ENCODE data around the gene SKAP1. TPM values are rescaled to one million over a fixed set of nuclear protein-coding genes. Genes with fewer than 3 reads are reported as not detected.

SKAP1 gene
- total and polyA plus RNA-seq, 7 donors, result 0.09 to 1.0 (median 0.42) TPM; not detected in 2

- intact Hi-C loops (cut with DNase I), result no loop called here
- Histone ChIP-seq H3K9me3 (no peaks in the 10 kb centered on the region), H3K36me3 (ENCODE audit: insufficient read depth in 1 of 2, low read depth in 1 of 2) (no peaks in the 10 kb centered on the region), H3K4me1 (no peaks in the 10 kb centered on the region), H3K27ac (no peak overlapping the region), H3K4me3 (no peak overlapping the region), H3K27me3 (ENCODE audit: insufficient read depth in 3 of 3, low read length in 2 of 3) (peaks cover 0 to 3% (median 2%) of the 10 kb centered on the region in 3 donors)
- no peak for TF ChIP-seq CTCF (IDR thresholded peaks at IDR 0.05)
- no peak for ATAC-seq
- DNase-seq, result no peak
- WGBS, 3 donors, result 91 to 95% (median 91%) methylated on average over 5 of the region's 5 CpGs
These were observed 267.6 kb downstream of the SKAP1 start for GRCh38 chr17:48162306-48162934.

- Histone ChIP-seq H3K27ac (no peak overlapping the region), H3K27me3 (ENCODE audit: insufficient read depth in 3 of 3, low read length in 2 of 3) (peaks cover 0 to 3% (median 2%) of the 10 kb centered on the region in 3 donors), H3K9me3 (no peaks in the 10 kb centered on the region), H3K36me3 (ENCODE audit: insufficient read depth in 1 of 2, low read depth in 1 of 2) (no peaks in the 10 kb centered on the region), H3K4me3 (no peak overlapping the region), H3K4me1 (no peaks in the 10 kb centered on the region)
- ATAC-seq, result no peak
- TF ChIP-seq CTCF (IDR thresholded peaks at IDR 0.05), result no peak
- DNase-seq, result no peak
- intact Hi-C loops (cut with DNase I), result no loop called here
- 87 to 94% (median 92%) methylated on average over 4 of the region's 4 CpGs for WGBS, 3 donors
These were observed 268.7 kb downstream of the SKAP1 start for GRCh38 chr17:48161127-48161905.

GRCh38 chr17:48160177-48161081, 269.6 kb downstream of the SKAP1 start:
- ATAC-seq (no peak), DNase-seq (no peak)
- no peaks in the 10 kb centered on the region for H3K4me1 ChIP-seq
- WGBS, 3 donors, result 87 to 90% (median 88%) methylated on average over 5 of the region's 5 CpGs
- no peaks in the 10 kb centered on the region for H3K36me3 ChIP-seq (ENCODE audit: insufficient read depth in 1 of 2, low read depth in 1 of 2)
- peaks cover 0 to 3% (median 2%) of the 10 kb centered on the region in 3 donors for H3K27me3 ChIP-seq (ENCODE audit: insufficient read depth in 3 of 3, low read length in 2 of 3)
- H3K4me3 ChIP-seq, result no peak overlapping the region
- no peak overlapping the region for H3K27ac ChIP-seq
- no peaks in the 10 kb centered on the region for H3K9me3 ChIP-seq
- intact Hi-C loops (cut with DNase I), result no loop called here
- no peak for TF ChIP-seq CTCF (IDR thresholded peaks at IDR 0.05)

- TF ChIP-seq CTCF (IDR thresholded peaks at IDR 0.05), result no peak
- WGBS, 3 donors, result 43 to 59% (median 49%) methylated on average over 4 of the region's 4 CpGs
- Histone ChIP-seq H3K4me3 (no peak overlapping the region), H3K9me3 (no peaks in the 10 kb centered on the region), H3K27ac (no peak overlapping the region), H3K27me3 (ENCODE audit: insufficient read depth in 3 of 3, low read length in 2 of 3) (peaks cover 0 to 3% (median 0%) of the 10 kb centered on the region in 3 donors), H3K4me1 (no peaks in the 10 kb centered on the region), H3K36me3 (ENCODE audit: insufficient read depth in 1 of 2, low read depth in 1 of 2) (no peaks in the 10 kb centered on the region)
- ATAC-seq (no peak), DNase-seq (no peak)
- intact Hi-C loops (cut with DNase I), result no loop called here
These were observed 270.8 kb downstream of the SKAP1 start for GRCh38 chr17:48159232-48159631.
